Transverse colon (tissue), 4 donors: ENCODE measurements around the gene GLRA3. TPM values are rescaled to one million over a fixed set of nuclear protein-coding genes. Genes with fewer than 3 reads are reported as not detected.
A peak's percentile ranks its signal among the peaks of the same experiment; 100 is the strongest.

Experiments used
- DNase-seq: peaks from one replicate; pipeline ENCODE4 v3.0.0-alpha.2; 2019
- H3K27ac ChIP-seq, 4 donors: fragments of 200-600 bp; sonication (generic); 2 replicates each; pipeline ENCODE4 v1.5.1; 2016 to 2018; ENCODE audit warnings: inconsistent platforms in 4 of 4
- H3K27me3 ChIP-seq: fragments of 200-600 bp; sonication (generic); 2 replicates; pipeline ENCODE4 v1.5.1; 2017; ENCODE audit warnings: inconsistent platforms
- H3K36me3 ChIP-seq, 4 donors: fragments of 200-600 bp; sonication (generic); 2 replicates each; pipeline ENCODE4 v1.5.1; 2017 to 2019; ENCODE audit warnings: inconsistent platforms in 4 of 4
- H3K4me1 ChIP-seq, 4 donors: fragments of 200-600 bp; sonication (generic); 2 replicates each; pipeline ENCODE4 v1.5.1; 2017 to 2020; ENCODE audit warnings: inconsistent platforms in 4 of 4
- H3K4me3 ChIP-seq, 4 donors: fragments of 200-600 bp; sonication (generic); 1 replicate in 1 of 4; 2 replicates in 3 of 4; pipeline versions ENCODE4 v1.5.1 to v1.6.1; 2017 to 2019; ENCODE audit warnings: inconsistent platforms in 4 of 4
- H3K9me3 ChIP-seq, 2 donors: fragments of 200-600 bp; sonication (generic); 2 replicates each; pipeline ENCODE4 v1.5.1; 2017 to 2019; ENCODE audit warnings: inconsistent platforms in 2 of 2
- EP300 ChIP-seq: sonication (generic); formaldehyde crosslinking; IDR thresholded peaks from one replicate; pipeline ENCODE4 v1.6.1; 2017; ENCODE audit warnings: antibody characterized with exemption, low read depth
- POLR2A ChIP-seq: fragments of 450-650 bp; IDR thresholded peaks from one replicate; pipeline ENCODE4 v1.6.1; 2016; ENCODE audit warnings: antibody characterized with exemption, mild to moderate bottlenecking, moderate library complexity
- POLR2AphosphoS5 ChIP-seq, 3 donors: sonication (generic); formaldehyde crosslinking; IDR thresholded peaks; one replicate each; pipeline ENCODE4 v1.6.1; 2016; ENCODE audit warnings: antibody characterized with exemption in 3 of 3
- WGBS, 2 donors: methylation state at CpG; one replicate each; pipeline ENCODE4 v1.1.5; 2018; ENCODE audit warnings: low coverage in 1 of 2; 5-methylcytosine and 5-hydroxymethylcytosine counted together
- in situ Hi-C, 4 donors: fragments of 200-750 bp; cut with MboI; loops; one replicate each; pipeline versions ENCODE4 v1.15.0 to v1.15.1; 2017; ENCODE audit warnings: low sequenced_read_pairs in 3 of 4, low pct_ligation_motif_present in 1 of 4, low pct_unique_long_range_greater_than_20kb in 1 of 4
- intact Hi-C: fragments of 100-400 bp; cut with DNase I; formaldehyde crosslinking; loops from one replicate; pipeline ENCODE4 v1.15.1; 2023; ENCODE audit warnings: low total_unique reads
- total RNA-seq, 4 donors: library from RNA; depleted of rRNA; stranded (reverse); fragments of >200 nt; gene quantifications; one replicate each; pipeline ENCODE4 v1.1.0, GENCODE V29; 2016
- TF ChIP-seq, protein P1 (sequence below), 5 experiments: fragments of 200-600 bp in 3 of 5; fragments of 450-650 bp in 2 of 5; sonication (generic) in 3 of 5; IDR thresholded peaks; 1 replicate in 2 of 5; 2 replicates in 3 of 5; pipeline ENCODE4 v1.5.1; 2016 to 2017; ENCODE audit warnings: antibody characterized with exemption in 5 of 5, inconsistent platforms in 3 of 5, mild to moderate bottlenecking in 2 of 5, moderate library complexity in 1 of 5

GLRA3 gene
- total RNA-seq, 4 donors from 2014 or later = not detected

DNA sequence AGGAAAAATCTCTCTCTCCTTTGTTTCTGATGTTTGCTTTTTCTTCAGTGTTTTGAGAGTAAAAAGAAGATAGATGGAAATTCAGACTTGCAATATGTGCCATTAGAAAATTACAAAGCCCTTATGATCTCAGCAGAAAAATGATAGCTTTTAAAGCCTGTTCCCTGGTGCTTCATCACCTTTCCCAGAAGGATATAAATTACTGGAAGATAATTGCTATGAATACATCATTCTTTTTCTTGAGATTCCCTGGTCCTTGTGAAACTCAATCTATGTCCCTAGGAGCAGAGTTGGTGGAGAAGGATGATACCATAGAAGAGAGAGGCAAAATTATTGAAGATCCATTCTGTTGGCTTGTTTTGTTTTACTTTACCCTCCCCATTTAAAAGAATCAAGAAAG lies 86.5 kb downstream of the GLRA3 start:
- Histone ChIP-seq H3K4me1 (no peaks in the 10 kb centered on the region), H3K27me3 (no peaks in the 10 kb centered on the region), H3K36me3 (no peaks in the 10 kb centered on the region), H3K27ac (no peak overlapping the region), H3K4me3 (no peak overlapping the region), H3K9me3 (no peaks in the 10 kb centered on the region)
- in situ Hi-C loops (no loop called here), intact Hi-C loops (no loop called here)
- TF ChIP-seq POLR2AphosphoS5 (IDR thresholded peaks at IDR 0.05) (no peak), EP300 (no peak), POLR2A (no peak)
- TF ChIP-seq, protein P1, sequence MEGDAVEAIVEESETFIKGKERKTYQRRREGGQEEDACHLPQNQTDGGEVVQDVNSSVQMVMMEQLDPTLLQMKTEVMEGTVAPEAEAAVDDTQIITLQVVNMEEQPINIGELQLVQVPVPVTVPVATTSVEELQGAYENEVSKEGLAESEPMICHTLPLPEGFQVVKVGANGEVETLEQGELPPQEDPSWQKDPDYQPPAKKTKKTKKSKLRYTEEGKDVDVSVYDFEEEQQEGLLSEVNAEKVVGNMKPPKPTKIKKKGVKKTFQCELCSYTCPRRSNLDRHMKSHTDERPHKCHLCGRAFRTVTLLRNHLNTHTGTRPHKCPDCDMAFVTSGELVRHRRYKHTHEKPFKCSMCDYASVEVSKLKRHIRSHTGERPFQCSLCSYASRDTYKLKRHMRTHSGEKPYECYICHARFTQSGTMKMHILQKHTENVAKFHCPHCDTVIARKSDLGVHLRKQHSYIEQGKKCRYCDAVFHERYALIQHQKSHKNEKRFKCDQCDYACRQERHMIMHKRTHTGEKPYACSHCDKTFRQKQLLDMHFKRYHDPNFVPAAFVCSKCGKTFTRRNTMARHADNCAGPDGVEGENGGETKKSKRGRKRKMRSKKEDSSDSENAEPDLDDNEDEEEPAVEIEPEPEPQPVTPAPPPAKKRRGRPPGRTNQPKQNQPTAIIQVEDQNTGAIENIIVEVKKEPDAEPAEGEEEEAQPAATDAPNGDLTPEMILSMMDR (IDR thresholded peaks at IDR 0.05) = no peak
- DNase-seq = no peak

DNA sequence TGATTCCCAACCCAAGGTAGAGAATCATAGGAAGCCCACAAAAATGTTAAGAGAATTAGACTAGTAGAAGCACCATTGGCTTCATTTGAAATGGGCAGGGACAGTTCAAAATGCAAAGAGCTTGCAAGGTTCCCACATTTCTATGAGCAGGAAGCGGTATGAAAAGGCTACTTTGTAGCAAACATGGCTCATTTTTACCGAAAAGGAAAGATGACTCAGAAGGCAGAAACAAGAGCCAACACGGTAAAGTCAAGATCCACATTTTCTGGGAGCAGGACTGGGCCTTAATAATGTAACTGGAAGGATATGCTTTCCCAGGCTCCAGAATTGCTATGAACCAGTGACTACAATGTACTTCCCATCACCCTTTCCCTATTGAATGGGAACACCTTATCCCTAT lies 89.5 kb downstream of the GLRA3 start:
- no peak for DNase-seq
- intact Hi-C loops = no loop called here
- in situ Hi-C loops = no loop called here
- no peaks in the 10 kb centered on the region for H3K9me3 ChIP-seq
- no peak overlapping the region for H3K4me3 ChIP-seq
- H3K27ac ChIP-seq = no peak overlapping the region
- TF ChIP-seq, protein P1 (IDR thresholded peaks at IDR 0.05) = no peak
- TF ChIP-seq POLR2A (no peak), POLR2AphosphoS5 (IDR thresholded peaks at IDR 0.05) (no peak), EP300 (no peak)
- H3K4me1 ChIP-seq = no peaks in the 10 kb centered on the region
- H3K36me3 ChIP-seq = no peaks in the 10 kb centered on the region
- no peaks in the 10 kb centered on the region for H3K27me3 ChIP-seq
- 86 to 91% methylated on average over 3 of the region's 3 CpGs for WGBS, 2 donors

DNA sequence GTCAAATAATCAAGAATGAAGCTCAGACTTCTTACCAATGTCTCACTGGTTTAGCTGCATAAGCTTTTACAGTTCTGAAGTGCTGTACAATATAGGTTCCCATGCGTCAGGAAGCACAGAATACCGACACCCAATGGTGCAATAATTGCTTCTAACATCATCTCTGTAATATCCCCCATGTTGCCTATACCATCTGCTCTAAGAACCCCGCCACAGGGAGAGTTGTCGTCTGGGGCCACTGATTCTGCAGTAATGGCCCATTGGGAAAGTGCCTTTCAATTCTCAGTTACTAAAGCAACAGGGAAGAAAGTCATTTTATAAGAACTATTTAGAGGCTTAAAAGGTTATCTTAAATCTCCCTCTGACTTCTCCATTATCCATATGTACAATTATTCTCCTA lies 94.9 kb downstream of the GLRA3 start:
- intact Hi-C loops = no loop called here

DNA sequence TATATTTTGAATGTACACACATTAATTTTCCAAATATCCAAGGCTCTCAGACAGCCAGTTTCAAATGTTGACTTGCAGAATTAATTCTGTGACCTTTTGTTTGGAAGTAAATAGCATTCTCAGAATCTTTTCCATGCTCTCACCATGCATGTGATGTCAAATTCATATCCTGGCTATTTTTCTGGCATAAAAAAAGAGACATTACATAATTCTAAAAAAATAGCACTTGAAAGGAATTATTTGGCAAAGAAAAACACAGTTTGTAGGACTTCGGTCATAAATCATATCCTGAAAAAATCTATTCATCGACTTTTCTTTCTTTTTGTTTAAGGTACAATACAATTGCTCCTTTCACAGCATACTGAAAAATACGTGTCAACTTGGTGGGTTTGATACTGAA lies 111.2 kb downstream of the GLRA3 start:
- no peaks in the 10 kb centered on the region for H3K9me3 ChIP-seq
- H3K4me3 ChIP-seq = no peak overlapping the region
- TF ChIP-seq, protein P1 (IDR thresholded peaks at IDR 0.05) = no peak
- TF ChIP-seq POLR2A = no peak
- no peak for TF ChIP-seq POLR2AphosphoS5 (IDR thresholded peaks at IDR 0.05)
- TF ChIP-seq EP300 = no peak
- H3K27me3 ChIP-seq = no peaks in the 10 kb centered on the region
- DNase-seq = no peak
- H3K36me3 ChIP-seq = no peaks in the 10 kb centered on the region
- H3K27ac ChIP-seq = peak overlapping the region in 2 of 4 donors; percentile 26 to 44
- no peaks in the 10 kb centered on the region for H3K4me1 ChIP-seq
- intact Hi-C loops = no loop called here
- in situ Hi-C loops = loop anchor here in 1 of 4 donors (10.0 kb wide), 1 partner anchor 353 kb away; no protein-coding TSS in a partner anchor
- 18 to 23% methylated on average over 3 of the region's 3 CpGs for WGBS, 2 donors

More for the DNA sequence above, 94.9 kb downstream of the GLRA3 start:
- H3K27ac ChIP-seq = no peak overlapping the region
- TF ChIP-seq POLR2AphosphoS5 (IDR thresholded peaks at IDR 0.05) = no peak
- TF ChIP-seq EP300 = no peak
- TF ChIP-seq, protein P1 (IDR thresholded peaks at IDR 0.05) = no peak
- no peak for TF ChIP-seq POLR2A
- no peak overlapping the region for H3K4me3 ChIP-seq
- H3K9me3 ChIP-seq = no peaks in the 10 kb centered on the region
- in situ Hi-C loops = no loop called here
- no peaks in the 10 kb centered on the region for H3K4me1 ChIP-seq
- H3K27me3 ChIP-seq = no peaks in the 10 kb centered on the region
- DNase-seq = no peak
- H3K36me3 ChIP-seq = no peaks in the 10 kb centered on the region
- WGBS, 2 donors = 82 to 83% methylated on average over 3 to 4 of the region's 4 CpGs
